HFFc6 (cell line): ENCODE results near the gene LYZL2. TPM values are rescaled to one million over a fixed set of nuclear protein-coding genes. Genes with fewer than 3 reads are reported as not detected.
"Not testable (repeated sequence)": the region's sequence is repeated elsewhere in the genome, so short reads cannot be mapped to it uniquely, and the experiment has no call there.

Source experiments
- DNase-seq: peaks from one replicate; pipeline ENCODE4 v3.0.0-alpha.2; 2018
- H3K27ac Mint-ChIP-seq: 2 replicates; pipeline ENCODE4 v1.8.0; 2020; ENCODE audit warnings: mild to moderate bottlenecking, mixed read lengths
- H3K27me3 Mint-ChIP-seq: 2 replicates; pipeline ENCODE4 v1.8.0; 2021; ENCODE audit warnings: mild to moderate bottlenecking, moderate library complexity, mixed read lengths; ENCODE audit not compliant: insufficient read depth
- H3K36me3 Mint-ChIP-seq: 2 replicates; pipeline ENCODE4 v1.8.0; 2021; ENCODE audit warnings: low read depth, mixed read lengths
- H3K4me1 Mint-ChIP-seq: 2 replicates; pipeline ENCODE4 v1.8.0; 2020; ENCODE audit warnings: low read depth, mixed read lengths
- H3K4me3 Mint-ChIP-seq: 2 replicates; pipeline ENCODE4 v1.8.0; 2020; ENCODE audit warnings: mild to moderate bottlenecking, moderate library complexity, mixed read lengths
- H3K9me3 Mint-ChIP-seq: 2 replicates; pipeline ENCODE4 v1.8.0; 2020; ENCODE audit warnings: mild to moderate bottlenecking, mixed read lengths
- total RNA-seq, 6 experiments: library from RNA; stranded (reverse); fragmentation: NEBNext Ultra II Directional; extraction: Animal tissue kit (Norgen Biotek cat#: 25700); gene quantifications; 2 replicates in 1 of 6; 3 replicates in 5 of 6; pipeline ENCODE4 v1.2.3, GENCODE V29; 2021
- TF ChIP-seq, protein P1 (sequence below): fragments of 200-600 bp; sonication (generic); IDR thresholded peaks from 2 replicates; pipeline ENCODE4 v1.5.0; 2021; ENCODE audit warnings: antibody characterized with exemption, mild to moderate bottlenecking

LYZL2 gene
- total RNA-seq, 6 experiments from 2014 or later, result not detected

- Mint-ChIP-seq H3K36me3 (no peaks in the 10 kb centered on the region), H3K27me3 (peaks cover 16% of the 10 kb centered on the region), H3K27ac (no peak overlapping the region), H3K9me3 (no peaks in the 10 kb centered on the region), H3K4me1 (peaks cover 42% of the 10 kb centered on the region), H3K4me3 (no peak overlapping the region)
- TF ChIP-seq, protein P1, sequence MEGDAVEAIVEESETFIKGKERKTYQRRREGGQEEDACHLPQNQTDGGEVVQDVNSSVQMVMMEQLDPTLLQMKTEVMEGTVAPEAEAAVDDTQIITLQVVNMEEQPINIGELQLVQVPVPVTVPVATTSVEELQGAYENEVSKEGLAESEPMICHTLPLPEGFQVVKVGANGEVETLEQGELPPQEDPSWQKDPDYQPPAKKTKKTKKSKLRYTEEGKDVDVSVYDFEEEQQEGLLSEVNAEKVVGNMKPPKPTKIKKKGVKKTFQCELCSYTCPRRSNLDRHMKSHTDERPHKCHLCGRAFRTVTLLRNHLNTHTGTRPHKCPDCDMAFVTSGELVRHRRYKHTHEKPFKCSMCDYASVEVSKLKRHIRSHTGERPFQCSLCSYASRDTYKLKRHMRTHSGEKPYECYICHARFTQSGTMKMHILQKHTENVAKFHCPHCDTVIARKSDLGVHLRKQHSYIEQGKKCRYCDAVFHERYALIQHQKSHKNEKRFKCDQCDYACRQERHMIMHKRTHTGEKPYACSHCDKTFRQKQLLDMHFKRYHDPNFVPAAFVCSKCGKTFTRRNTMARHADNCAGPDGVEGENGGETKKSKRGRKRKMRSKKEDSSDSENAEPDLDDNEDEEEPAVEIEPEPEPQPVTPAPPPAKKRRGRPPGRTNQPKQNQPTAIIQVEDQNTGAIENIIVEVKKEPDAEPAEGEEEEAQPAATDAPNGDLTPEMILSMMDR, result no peak
- no peak for DNase-seq
These were observed 17.5 kb upstream of the LYZL2 start for GRCh38 chr10:30647089-30647488.

GRCh38 chr10:30645340-30645827 lies 15.8 kb upstream of the LYZL2 start:
- peaks cover 22% of the 10 kb centered on the region for H3K27me3 Mint-ChIP-seq
- peaks cover 30% of the 10 kb centered on the region for H3K4me1 Mint-ChIP-seq
- TF ChIP-seq, protein P1, result peak; percentile 22; the same call in 1 of the 2 replicates
- no peaks in the 10 kb centered on the region for H3K9me3 Mint-ChIP-seq
- peak overlapping the region; percentile 72 for H3K4me3 Mint-ChIP-seq
- peak; percentile 51 for DNase-seq
- no peak overlapping the region for H3K27ac Mint-ChIP-seq
- H3K36me3 Mint-ChIP-seq, result no peaks in the 10 kb centered on the region

- Mint-ChIP-seq H3K27me3 (peaks cover 22% of the 10 kb centered on the region), H3K4me1 (peaks cover 37% of the 10 kb centered on the region)
- peak; percentile 5 for DNase-seq
- not testable (repeated sequence) for H3K9me3 Mint-ChIP-seq, H3K27ac Mint-ChIP-seq, H3K4me3 Mint-ChIP-seq, H3K36me3 Mint-ChIP-seq
These were observed 14.9 kb upstream of the LYZL2 start for GRCh38 chr10:30644408-30644861.

GRCh38 chr10:30643557-30644199 lies 14.1 kb upstream of the LYZL2 start:
- not testable (repeated sequence) for H3K9me3 Mint-ChIP-seq, H3K4me3 Mint-ChIP-seq, DNase-seq, H3K36me3 Mint-ChIP-seq, H3K27ac Mint-ChIP-seq
- Mint-ChIP-seq H3K27me3 (peaks cover 18% of the 10 kb centered on the region), H3K4me1 (peaks cover 37% of the 10 kb centered on the region)

DNA sequence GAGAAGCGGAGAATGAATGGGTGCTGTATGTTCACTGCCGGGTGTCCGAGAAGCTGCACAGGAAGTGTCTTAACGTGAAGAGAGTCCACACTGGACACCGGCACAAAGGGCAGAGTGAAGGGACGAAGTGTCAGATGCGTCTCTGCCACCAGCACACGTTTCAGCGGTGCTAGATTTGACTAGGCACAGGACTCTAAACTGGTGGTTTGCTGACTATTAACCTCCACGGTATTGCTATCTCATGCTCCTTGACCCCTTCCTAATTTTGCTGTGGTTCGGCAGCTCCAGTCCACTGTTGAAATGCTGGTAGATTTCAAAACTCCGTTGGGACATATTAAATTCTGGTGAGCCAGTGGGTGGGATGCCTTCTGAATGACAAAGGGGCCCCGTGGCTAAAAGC lies 13.3 kb upstream of the LYZL2 start:
- DNase-seq, H3K36me3 Mint-ChIP-seq, H3K9me3 Mint-ChIP-seq, H3K4me3 Mint-ChIP-seq, H3K27ac Mint-ChIP-seq: not testable (repeated sequence)
- Mint-ChIP-seq H3K27me3 (peaks cover 17% of the 10 kb centered on the region), H3K4me1 (peaks cover 37% of the 10 kb centered on the region)

GRCh38 chr10:30639946-30640786 lies 10.6 kb upstream of the LYZL2 start:
- Mint-ChIP-seq H3K27me3 (peaks cover 15% of the 10 kb centered on the region), H3K36me3 (no peaks in the 10 kb centered on the region), H3K4me3 (no peak overlapping the region), H3K4me1 (peaks cover 32% of the 10 kb centered on the region), H3K9me3 (no peaks in the 10 kb centered on the region), H3K27ac (no peak overlapping the region)
- peak; percentile 50 for DNase-seq
- TF ChIP-seq, protein P1, result peak; percentile 97
